VCaP (cell line): Measurements from ENCODE around the gene ARHGAP5.

Experiments
- H3K27ac ChIP-seq: fragments of 450-650 bp; 2 replicates; pipeline ENCODE4 v1.5.1; 2017
- CTCF ChIP-seq: fragments of 450-650 bp; conservative IDR thresholded peaks from 2 replicates; pipeline ENCODE4 v1.5.1; 2017; ENCODE audit warnings: mild to moderate bottlenecking, moderate library complexity

ARHGAP5 gene

GRCh38 chr14:32047791-32048190 is 29.3 kb upstream of the ARHGAP5 start:
- TF ChIP-seq CTCF, result no peak
- H3K27ac ChIP-seq, result no peak overlapping the region

- TF ChIP-seq CTCF, result no peak
- no peak overlapping the region for H3K27ac ChIP-seq
Observed at GRCh38 chr14:32049361-32050088, 27.6 kb upstream of the ARHGAP5 start.

DNA sequence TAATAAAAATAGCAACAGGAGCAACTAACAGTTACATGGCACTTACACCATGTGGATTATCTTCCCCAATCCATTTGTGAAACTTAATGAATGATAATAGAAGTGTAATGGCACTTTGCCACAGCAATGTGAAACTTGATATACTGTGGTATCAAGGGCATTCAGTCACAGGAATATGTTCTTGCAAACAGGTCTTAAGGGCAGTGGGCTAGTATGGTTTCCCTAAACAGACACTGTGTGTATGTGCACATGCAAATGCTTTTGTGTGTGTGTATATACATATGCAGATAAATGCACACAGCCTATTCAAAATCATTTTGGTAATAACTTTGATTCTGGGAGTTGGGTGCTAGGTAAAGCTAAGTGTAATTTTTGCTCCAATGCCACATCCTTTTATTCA is 26.2 kb upstream of the ARHGAP5 start:
- no peak for TF ChIP-seq CTCF
- no peak overlapping the region for H3K27ac ChIP-seq

DNA sequence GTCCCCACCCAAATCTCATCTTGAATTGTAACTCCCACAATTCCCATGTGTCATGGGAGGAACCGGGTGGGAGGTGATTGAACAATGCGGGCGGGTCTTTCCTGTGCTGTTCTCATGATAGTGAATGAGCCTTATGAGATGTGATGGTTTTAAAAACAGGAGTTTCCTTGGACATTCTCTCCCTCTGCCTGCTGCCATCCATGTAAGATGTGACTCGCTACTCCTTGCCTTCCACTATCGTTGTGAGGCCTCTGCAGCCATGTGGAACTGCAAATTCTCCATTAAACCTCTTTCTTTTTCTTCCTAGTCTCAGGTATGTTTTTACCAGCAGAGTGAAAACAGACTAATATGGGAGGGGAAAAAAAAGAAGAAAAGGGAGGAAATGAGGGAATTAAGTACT is 22.6 kb upstream of the ARHGAP5 start:
- no peak for TF ChIP-seq CTCF
- no peak overlapping the region for H3K27ac ChIP-seq

- TF ChIP-seq CTCF, result no peak
- no peak overlapping the region for H3K27ac ChIP-seq
Observed at GRCh38 chr14:32055175-32055574, 21.9 kb upstream of the ARHGAP5 start.

- no peak for TF ChIP-seq CTCF
- H3K27ac ChIP-seq, result peak overlapping the region; percentile 29; the same call in 1 of the 2 replicates
Observed at GRCh38 chr14:32059702-32060101, 17.4 kb upstream of the ARHGAP5 start.

DNA sequence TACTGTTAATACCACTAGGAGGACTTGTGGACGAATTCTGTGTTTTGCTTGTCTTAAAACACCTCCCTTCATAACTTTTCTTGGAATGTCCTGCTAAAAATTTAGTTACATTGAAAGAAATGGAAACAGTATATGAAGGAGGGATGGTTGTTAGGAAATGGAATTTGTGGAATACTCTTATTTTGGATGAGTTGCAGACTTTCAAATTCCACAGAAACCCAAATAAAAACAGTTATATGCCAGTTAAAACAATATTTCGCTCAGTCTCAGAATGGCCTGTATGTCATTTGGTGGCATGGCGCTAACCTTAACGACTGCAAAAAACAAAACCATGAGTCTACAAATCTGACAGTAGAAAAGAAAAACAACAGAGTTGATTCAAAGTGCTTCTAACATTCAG is 12.2 kb upstream of the ARHGAP5 start:
- TF ChIP-seq CTCF, result no peak
- no peak overlapping the region for H3K27ac ChIP-seq
